Activated CD4-positive, CD25-positive, alpha-beta regulatory T cell (primary cell): ENCODE data around the gene STUB1.

Experiments
- DNase-seq, 4 experiments: peaks; one replicate each; lab custom pipeline; 2025; lab: John Stamatoyannopoulos, UW

The STUB1 gene

DNA sequence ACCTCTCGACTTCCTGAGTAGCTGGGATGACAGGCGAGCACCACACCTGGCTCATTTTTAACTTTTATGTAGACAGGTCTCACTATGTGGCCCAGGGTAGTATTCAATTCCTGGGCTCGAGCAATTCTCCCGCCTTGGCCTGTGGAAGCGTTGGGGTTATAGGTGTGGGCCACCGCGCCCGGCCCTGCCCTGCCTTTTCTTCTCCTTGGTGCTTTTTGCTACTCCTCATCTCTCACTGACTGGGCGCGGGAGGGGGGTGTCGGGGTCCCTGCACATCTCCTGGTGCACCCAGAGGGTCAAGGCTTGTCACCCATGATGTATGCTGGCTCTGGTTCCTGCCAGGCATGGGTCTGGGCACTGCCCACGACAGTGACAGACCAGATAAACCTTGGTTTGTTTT, 35.7 kb upstream of the STUB1 start:
- no peak for DNase-seq

DNA sequence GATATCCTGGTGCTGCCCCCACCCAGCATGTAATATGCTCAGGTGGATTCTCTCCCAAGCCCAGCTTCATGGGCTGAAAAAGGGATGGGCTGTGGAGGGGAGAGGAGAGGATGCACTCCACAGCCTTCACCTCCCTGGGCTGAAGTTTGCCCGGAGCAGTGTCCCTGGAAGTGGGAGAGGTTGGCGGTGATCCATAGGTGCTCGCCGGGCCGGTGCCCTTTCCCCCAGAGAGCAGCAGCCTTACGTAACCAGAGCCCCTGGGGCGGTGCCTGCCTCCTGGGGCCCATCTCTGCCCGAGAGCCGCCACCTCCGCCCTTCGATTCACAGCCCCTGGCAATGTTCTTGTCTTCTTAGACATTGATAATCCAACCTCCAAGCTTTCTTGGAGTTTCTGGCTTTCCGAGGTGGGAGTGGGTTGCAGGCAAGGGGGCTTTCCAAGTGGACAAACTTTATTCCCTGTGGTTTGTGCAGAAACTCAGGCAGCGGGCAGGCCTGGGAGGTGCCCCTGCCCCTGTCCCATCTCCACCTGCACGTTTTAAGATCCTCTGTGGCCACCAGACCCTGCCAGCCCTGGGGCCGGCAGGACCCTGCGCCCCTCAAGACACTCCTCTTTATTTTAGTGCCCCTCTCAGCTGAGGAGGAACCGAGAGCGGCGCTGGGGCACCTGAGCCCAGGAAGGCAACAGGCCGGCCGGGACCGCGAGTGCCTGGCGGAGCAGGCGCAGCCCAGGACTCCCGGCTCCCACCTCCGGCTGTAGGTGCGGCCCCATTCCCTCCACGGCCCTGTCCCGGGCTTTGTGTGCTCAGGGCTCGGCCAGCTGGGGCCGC, 34.1 kb upstream of the STUB1 start:
- DNase-seq: no peak

DNA sequence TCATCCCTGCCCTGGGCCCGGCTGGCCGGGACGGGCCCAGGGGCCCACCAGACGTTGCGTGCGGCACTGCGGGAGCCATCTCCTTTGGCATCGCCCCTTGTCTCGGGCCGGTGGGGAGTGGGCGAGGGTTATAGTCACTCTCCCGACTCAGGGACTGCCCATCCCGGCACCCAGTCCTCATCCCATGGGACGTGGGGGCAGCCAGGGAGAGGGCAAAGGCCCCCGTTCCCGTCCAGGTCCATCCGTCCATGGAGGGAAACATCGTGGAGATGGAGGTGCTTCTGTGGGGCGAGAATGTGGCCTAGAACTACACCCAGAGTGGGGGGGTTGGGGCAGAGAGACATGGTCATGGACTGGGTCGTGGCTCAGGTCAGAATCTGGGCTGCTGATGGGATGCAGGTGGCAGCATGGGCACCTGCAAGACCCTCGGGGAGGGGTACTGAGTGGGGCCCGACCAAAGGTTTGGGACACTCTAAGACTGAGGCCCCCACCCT, 33.5 kb upstream of the STUB1 start:
- DNase-seq: no peak

DNA sequence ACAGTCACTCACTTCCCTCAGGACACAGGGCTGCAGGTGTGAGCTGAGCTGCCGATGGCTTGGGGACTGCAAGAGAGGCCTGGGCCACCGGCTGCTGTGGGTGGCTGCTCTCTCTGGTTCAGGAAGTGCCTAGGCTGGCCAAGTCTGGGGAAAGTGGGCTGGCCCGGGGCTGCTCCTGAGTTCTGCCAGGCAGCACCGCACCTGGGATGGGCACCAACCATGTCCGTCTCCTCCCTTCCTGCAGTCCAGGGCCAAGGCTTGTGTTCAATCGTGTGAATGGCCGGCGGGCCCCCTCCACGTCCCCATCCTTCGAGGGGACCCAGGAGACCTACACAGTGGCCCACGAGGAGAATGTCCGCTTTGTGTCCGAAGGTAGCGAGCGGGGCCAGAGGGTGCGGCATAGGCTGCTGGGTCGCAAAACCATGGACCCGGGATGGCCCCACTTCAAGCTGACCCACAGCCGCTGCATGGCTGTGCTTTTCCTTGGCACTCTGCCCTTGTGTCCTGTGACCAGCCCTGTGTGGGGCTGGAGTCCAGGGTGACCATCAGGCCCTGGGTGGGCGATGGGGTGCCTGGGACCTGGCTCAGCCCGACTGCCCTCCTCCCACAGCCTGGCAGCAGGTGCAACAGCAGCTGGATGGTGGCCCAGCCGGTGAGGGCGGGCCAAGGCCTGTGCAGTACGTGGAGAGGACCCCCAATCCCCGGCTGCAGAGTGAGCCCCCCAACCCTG, 32.9 kb upstream of the STUB1 start:
- DNase-seq: no peak

DNA sequence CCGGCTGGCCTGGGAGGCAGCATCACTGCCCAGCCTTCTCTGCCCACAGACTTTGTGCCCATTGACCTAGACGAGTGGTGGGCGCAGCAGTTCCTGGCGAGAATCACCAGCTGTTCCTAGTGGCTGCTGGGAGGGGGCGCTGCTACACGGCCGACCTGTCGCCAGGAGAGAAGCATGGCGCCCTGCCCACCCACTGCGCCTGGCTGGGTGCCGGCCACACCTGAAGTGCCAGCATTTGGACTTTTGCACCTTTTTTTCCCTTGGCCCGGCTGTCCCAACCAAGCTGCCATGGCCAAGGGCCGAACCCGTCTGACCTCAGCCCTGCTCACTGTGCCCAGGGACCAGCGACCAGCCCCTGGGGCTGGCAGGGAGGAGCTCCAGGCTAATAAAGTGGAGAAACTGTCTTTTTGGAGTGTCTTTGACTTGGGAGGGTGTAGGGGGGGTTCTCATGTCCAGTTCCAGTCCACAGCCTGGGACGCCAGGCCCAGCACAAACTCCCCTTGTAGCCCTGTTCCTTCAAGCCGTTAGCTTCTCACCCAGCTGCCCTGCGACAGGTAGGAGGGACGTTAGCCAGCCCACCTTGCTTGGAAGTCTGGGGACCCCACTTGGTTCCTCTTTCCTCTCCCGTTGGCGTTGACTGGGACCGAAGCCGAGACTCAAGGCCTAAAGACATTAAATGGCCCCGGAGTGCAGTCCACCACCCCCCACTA, 32.0 kb upstream of the STUB1 start:
- peak in 1 of 4 experiments; percentile 16 for DNase-seq

DNA sequence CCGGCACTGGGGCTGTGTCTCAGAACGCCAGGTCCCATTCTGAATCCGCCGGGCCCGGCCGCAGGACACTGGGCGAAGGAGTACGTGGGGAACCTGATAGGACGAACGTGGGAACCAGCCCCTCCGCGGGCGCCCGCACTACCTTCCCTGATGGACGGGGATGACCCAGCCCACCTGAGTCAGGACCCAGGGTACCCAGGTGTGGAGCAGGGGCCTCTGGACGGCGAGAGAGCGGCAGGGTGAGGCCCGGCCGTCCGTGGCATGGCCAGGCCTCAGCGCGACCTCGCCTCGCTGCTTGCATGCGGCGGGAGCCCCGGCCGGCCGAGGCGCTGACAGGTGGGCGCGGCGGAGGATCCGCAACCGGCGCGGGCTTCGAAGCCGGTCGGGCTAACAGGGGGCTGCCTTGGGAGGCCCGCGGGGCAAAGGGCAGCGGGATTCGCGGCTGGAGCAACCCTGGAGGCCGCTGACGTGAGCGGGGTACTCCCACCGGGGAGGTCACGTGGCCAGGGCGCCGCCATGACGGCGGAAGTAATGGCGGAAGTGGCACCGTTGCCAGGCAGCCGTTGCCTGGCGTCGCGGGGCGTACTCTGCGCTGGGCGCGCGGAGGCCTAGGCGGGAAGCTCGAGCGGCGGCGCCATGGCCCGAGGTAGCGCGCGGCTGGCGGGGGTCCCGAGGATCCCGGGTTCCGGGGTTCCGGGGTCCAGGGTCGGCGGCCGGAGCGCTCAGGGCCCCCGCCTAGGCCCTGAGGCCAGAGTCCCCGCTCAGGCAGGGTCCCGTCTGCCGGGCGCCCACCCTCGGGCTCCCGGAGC, 31.2 kb upstream of the STUB1 start, which contains the start of gene WDR90:
Gene WDR90 (plus strand): TSS at position 585 of the 809 bp plus-strand sequence. CDS start 52 bp downstream, at position 637.
- DNase-seq: peak; percentile 80 to 90 (median 86)

DNA sequence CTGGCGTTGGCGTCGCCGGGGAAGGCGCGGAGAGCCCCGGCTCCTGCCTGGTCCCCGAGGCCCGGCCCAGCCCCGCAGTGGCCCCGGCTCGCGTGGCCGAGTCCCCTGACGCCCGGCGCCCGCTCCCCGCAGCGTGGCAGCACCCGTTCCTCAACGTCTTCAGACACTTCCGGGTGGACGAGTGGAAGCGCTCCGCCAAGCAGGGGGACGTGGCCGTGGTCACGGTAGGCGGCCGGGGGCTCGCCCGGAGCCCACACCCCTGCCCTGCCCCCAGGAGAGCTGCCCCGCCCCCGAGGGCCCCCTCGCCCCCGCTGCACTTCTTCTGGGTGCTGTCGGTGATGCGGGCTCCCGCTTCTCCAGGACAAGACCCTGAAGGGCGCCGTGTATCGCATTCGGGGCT, 30.6 kb upstream of the STUB1 start:
- DNase-seq: no peak

DNA sequence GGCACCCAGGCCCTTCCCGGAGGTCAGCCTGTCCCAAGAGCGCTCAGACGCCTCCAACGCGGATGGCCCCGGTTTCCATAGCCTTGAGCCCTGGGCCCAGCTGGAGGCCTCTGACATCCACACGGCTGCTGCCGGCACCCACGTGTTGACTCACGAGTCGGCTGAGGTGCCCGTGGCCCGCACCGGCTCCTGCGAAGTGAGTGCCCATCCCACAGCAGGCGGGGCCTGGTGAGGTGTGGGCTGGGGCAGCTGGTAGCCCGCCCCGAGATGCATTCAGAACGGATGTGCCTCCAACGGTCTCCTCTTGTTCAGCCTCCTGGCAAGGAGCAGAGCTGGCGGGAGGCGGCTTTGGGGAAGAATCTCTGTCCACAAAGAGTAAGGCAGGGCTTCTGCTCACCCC, 28.4 kb upstream of the STUB1 start:
- no peak for DNase-seq

DNA sequence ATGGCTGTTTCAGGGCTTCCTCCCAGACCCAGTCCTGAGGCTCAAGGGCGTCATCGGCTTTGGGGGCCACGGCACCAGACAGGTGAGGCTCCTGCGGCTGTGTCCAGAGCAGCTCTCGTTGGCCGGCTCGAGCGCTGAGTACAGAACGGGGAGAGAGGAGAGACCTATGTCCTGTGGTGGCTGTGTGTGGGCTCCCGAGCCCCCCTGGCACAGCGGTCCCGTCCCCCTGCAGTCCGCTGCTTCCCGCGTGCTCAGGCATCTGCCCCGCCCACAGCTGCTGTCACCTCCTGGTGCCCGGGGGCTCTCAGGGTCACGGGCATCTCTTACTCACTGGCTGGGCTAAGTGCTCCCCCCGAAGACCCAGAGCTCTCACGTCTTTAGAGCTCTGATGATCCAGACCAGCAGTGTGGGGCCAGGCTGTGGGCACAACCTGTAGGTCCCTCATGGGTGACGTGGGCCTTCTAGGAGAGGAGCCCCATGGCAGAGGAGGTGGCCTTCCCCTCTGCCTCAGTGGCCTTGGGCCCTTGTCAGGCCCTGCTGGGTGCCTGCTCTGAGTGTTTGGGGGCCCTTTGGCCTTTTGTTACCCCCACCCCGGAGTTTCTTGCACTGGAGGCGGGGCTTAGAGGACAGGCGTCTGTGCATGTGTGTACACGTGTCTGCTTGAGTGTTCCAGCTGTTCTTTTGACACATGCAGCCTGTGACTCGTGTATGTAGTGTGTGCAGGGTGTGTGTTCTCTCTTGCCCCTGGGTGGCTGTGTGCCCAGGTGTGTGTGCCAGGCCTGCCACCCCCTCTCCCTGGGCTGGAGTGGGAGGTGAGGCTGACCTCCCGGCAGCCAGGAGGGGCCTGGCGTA, 27.5 kb upstream of the STUB1 start:
- DNase-seq: no peak

DNA sequence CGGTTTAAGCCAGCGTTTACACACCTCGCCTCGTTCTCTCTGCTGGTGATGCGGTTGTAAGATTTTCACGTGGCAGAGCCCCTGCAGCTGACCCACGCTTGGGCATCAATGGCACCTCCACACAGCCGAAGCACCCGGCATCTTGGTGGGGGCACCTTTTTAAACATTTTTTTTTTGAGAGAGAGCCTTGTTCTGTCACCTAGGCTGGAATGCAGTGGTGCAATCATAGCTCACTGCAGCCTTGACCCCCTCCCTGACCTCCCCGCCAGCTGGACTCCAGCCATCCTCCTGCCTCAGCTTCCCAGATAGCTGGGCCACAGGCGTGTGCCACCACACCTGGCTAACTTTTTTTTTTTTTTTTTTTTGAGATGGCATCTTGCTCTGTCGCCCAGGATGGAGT, 26.2 kb upstream of the STUB1 start:
- DNase-seq: no peak

DNA sequence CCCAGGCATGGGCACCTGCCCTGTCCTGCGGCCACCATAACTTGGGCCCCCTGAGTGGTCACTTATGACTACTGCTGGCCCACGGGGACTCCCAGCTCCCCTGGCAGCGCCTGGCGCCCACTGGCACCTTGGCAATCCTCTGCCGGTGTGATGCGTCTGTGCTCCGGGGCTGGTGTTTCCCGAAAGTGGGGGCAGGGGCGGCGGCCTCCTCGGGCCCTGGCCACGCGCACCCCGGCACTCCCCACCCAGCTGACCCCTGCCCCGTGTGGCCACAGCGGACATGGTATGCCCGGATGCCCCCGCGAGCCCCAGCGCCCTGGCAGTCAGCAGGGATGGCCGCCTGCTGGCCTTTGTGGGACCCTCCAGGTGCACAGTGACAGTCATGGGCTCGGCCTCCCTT, 22.7 kb upstream of the STUB1 start:
- no peak for DNase-seq

DNA sequence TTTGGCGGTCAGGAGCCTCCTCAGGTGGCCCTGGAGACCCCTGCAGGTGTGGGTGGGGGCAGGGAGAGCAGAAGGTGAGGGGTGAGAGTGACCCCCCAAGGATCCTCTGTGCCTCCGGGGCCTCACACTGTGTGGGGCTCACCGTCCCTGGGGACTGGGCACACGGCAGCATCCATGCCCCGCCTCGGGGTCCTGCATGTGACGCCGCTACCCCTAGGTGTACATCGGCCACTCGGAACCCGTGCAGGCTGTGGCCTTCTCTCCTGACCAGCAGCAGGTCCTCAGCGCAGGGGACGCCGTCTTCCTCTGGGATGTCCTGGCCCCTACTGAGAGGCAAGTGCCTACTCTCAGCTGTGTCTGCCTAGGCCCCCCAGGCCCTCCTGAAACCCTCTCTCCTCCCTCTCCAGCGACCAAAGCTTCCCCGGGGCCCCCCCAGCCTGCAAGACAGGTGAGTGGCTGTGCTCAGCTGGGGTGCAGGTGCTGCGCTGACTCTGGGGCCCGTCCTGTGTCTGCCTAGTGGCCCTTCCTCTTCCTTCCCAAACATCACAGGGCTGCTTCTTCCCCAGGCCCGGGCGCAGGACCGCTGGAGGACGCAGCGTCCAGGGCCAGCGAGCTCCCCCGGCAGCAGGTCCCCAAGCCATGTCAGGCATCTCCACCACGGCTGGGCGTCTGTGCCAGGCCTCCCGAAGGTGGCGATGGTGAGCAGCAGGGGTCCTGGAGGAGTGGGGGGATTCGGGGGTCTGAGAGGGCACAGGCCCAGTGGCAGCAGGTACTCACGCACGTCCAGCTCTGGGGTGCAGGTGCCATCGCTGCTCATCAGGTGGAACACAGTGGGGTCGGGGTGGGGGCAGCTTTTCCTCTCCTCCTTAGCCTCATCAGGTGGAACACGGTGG, 21.3 kb upstream of the STUB1 start:
- DNase-seq: no peak

DNA sequence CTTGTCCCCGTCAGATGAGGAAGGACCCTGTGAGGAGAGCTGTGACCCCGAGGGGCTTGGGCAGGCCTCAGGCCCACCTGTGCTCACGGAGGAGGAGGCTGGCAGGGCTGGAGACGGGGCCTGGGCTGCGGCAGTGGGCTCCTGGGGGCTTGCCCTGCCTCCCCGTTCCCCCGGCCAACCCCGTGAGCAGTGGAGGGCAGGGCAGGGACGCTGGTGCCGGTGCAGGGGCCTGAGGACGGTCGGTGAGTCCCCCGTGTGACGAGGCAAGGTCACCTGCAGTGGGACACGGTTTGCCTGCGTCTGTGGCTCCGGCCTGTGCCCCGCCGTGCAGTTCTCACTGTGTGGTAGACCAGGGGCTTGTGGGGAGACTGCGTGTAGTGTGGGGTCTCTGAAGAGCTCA, 20.6 kb upstream of the STUB1 start:
- no peak for DNase-seq

DNA sequence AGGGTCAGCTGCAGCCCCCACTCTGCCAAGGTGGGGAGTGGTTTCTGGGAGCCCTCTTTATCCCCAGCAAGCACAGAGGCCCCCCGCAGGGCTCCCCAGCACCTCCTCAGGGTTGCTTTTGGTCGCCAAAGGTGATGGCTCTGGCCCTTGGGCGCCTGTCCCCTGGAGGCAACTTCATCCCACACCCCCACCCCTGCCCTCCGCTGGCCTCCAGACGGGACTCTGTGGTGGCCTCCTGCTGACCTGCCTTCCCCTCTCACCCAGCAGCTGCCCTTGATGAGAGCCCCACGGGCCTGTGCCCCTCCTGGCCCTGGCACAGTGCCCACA, 20.1 kb upstream of the STUB1 start:
- no peak for DNase-seq

DNA sequence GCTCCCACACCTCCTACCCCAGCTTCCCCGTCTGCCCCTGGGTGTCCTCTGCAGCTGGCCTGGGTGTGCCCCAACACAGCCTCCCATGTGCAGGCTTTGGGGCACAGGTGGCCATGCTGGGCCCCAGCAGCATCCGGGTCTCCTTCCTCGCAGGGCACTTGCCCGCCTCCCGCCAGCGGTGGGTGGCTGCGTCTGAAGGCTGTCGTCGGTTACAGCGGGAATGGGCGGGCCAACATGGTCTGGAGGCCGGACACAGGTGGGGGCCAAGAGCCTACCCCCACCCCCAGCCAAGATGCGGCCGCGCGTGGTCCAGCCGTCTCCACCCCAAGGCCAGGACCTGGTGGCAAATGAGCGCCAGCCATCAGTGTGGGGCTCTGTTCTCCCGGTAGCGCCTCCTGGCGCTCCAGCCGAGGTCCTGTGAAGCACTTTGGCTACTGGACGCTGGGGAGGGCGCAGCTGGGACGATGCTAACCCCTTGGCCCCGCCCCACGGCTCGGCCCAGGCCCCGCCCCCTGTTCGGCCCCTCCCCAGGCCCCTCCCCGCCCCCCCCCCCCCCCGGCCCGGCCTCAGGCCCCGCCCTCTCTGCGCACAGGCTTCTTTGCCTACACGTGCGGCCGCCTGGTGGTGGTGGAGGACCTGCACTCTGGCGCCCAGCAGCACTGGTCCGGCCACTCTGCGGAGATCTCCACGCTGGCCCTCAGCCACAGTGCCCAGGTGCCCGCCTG, 19.6 kb upstream of the STUB1 start:
- DNase-seq: peak; percentile 45 to 66 (median 52)

DNA sequence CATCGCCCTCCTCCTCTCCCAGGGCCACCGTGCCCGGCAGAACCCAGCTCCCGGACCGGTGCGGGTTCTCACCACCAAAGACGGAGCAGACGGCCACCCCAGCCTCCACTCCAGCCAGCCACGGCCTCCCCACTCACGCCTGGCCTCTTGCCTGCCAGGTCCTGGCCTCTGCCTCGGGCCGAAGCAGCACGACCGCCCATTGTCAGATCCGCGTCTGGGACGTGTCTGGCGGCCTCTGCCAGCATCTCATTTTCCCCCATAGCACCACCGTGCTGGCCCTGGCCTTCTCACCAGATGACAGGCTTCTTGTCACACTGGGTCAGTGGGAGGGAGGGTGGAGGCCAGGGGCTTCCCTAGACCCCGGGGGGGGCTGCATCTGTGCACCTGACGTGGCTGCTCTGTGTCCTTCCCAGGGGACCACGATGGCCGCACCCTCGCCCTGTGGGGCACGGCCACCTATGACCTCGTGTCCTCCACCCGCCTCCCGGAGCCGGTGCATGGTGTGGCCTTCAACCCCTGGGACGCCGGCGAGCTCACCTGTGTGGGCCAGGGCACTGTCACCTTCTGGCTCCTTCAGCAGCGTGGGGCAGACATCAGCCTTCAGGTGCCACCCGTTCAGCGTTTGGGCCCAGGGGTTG, 18.9 kb upstream of the STUB1 start:
- no peak for DNase-seq

DNA sequence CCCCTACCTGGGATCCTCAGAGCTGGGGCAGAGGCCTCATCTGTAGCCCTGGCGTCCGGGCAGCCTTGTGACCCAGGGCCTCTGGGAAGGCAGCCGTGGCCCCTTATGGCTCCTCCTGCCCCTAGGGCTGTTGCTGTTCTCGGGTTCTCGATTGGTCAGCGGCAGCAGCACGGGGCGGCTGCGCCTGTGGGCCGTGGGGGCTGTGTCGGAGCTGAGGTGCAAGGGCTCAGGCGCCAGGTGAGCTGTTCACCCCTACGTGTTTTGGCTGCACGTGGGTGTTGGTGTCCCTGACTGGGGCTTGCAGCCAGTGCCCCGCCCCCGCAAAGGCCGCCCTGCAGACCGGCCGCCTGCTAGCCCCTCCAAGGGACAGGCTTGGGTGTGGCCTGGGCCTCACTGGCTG, 18.1 kb upstream of the STUB1 start:
- no peak for DNase-seq

DNA sequence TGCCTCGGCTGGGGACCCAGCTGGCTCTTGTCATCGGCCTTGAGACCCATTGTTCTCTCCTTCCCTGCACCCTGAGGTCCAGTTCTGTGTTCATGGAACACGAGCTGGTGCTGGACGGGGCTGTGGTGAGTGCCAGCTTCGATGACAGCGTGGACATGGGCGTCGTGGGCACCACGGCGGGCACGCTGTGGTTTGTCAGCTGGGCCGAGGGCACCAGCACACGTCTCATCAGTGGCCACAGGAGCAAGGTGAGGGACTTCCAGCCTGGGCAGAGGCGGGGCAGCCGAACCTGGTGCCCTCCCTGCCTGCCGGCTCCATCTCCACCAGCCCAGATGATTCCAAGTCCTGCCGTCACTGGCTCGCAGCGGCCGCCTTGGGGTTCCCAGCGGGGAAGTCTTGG, 17.6 kb upstream of the STUB1 start:
- no peak for DNase-seq

DNA sequence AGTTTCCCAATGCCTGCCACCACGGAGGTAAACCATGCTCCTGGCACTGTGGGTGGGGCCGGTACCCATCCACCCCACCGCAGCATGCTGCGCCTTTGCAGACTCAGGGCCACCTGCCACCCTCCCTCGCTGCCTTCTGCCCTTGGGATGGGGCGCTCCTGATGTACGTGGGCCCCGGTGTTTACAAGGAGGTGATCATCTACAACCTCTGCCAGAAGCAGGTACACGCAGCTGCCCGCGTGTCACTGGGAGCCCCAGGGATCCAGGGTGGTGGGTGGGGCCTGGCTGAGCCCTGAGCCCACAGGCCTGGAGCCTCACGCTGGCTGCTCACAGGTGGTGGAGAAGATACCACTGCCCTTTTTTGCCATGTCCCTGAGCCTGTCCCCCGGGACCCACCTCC, 13.6 kb upstream of the STUB1 start:
- no peak for DNase-seq
